ENCODE measurements around the gene CEP170.

GRCh38 chr1:243268751-243269460 is 13.8 kb upstream of the CEP170 start:
- TF ChIP-seq RAD21 (IDR thresholded peaks at IDR 0.05; ENCODE audit: low read depth) (no peak), TEAD4 (IDR thresholded peaks at IDR 0.05) (no peak), TAF1 (IDR thresholded peaks at IDR 0.05; ENCODE audit: low read depth) (no peak)

All from Ishikawa (cell line).